IMR-90 (cell line): Measurements from ENCODE around the gene SUN1. TPM values are rescaled to one million over a fixed set of nuclear protein-coding genes. Genes with fewer than 3 reads are reported as not detected.

ENCODE experiments used
- ATAC-seq: fragments of 200-7000 bp; cut with Tn5 transposase; 2 replicates; pipeline ENCODE4 v1.9.1; 2020; ENCODE audit warnings: low read depth, mild to moderate bottlenecking, moderate library complexity
- BruUV-seq: library from RNA; stranded (reverse); fragments of 400-500 nt; replicated peaks from 2 replicates; lab custom pipeline; 2021; lab: Mats Ljungman, UMichigan
- CTCF ChIA-PET: fragments of 300-600 bp; formaldehyde crosslinking; extraction: SDS; loops from one replicate; lab custom pipeline; 2021; ENCODE audit warnings: antibody characterized with exemption; lab: Yijun Ruan, JAX
- POLR2A ChIA-PET: fragments of 300-600 bp; sonication (Branson Sonifier 250); formaldehyde crosslinking; loops from one replicate; lab custom pipeline; 2022; ENCODE audit warnings: antibody characterized with exemption; ENCODE audit not compliant: unreplicated experiment; lab: Charles Lee
- DNase-seq: peaks from one replicate; pipeline ENCODE4 v3.0.0; 2013
- H2AFZ ChIP-seq: replicated peaks from 2 replicates; pipeline ENCODE3; 2013; ENCODE audit warnings: low read length, mild to moderate bottlenecking; ENCODE audit not compliant: poor library complexity
- H2AK5ac ChIP-seq: 2 replicates; pipeline ENCODE4 v1.6.1; 2013; ENCODE audit warnings: low read depth, low read length, inconsistent platforms
- H2AK9ac ChIP-seq: replicated peaks from 2 replicates; pipeline ENCODE3; 2013; ENCODE audit warnings: mild to moderate bottlenecking, low read depth, low read length, moderate library complexity; ENCODE audit not compliant: poor library complexity
- H2BK120ac ChIP-seq: 2 replicates; pipeline ENCODE4 v1.6.1; 2013; ENCODE audit warnings: low read depth, low read length, inconsistent platforms
- H2BK15ac ChIP-seq: 3 replicates; pipeline ENCODE4 v1.6.1; 2013; ENCODE audit warnings: low read depth, low read length, inconsistent platforms
- H2BK20ac ChIP-seq: 2 replicates; pipeline ENCODE4 v1.6.1; 2013; ENCODE audit warnings: low read depth, mild to moderate bottlenecking, inconsistent platforms, low read length, moderate library complexity
- H2BK5ac ChIP-seq: 2 replicates; pipeline ENCODE4 v1.6.1; 2013; ENCODE audit warnings: mild to moderate bottlenecking, low read depth, low read length, inconsistent platforms; ENCODE audit not compliant: poor library complexity, severe bottlenecking
- H3K14ac ChIP-seq: replicated peaks from 2 replicates; pipeline ENCODE4 v1.6.1; 2013; ENCODE audit warnings: low read depth, low read length, inconsistent platforms
- H3K18ac ChIP-seq: 2 replicates; pipeline ENCODE4 v1.6.1; 2013; ENCODE audit warnings: low read depth, low read length, control low read depth
- H3K23ac ChIP-seq: 2 replicates; pipeline ENCODE4 v1.6.1; 2013; ENCODE audit warnings: low read depth, low read length, inconsistent platforms
- H3K27ac ChIP-seq: 2 replicates; pipeline ENCODE4 v1.5.1; 2013; ENCODE audit warnings: mild to moderate bottlenecking, control low read depth, low read length; ENCODE audit not compliant: insufficient read depth
- H3K27me3 ChIP-seq: 2 replicates; pipeline ENCODE4 v1.6.1; 2013; ENCODE audit warnings: low read length; ENCODE audit not compliant: control insufficient read depth, insufficient read depth
- H3K36me3 ChIP-seq: 2 replicates; pipeline ENCODE4 v1.6.1; 2013; ENCODE audit warnings: low read length, mixed read lengths; ENCODE audit not compliant: control insufficient read depth, insufficient read depth
- H3K4ac ChIP-seq: 2 replicates; pipeline ENCODE4 v1.6.1; 2013; ENCODE audit warnings: low read depth, low read length, inconsistent platforms
- H3K4me1 ChIP-seq: 2 replicates; pipeline ENCODE4 v1.6.1; 2013; ENCODE audit warnings: low read length, mixed read lengths; ENCODE audit not compliant: control insufficient read depth, insufficient read depth
- H3K4me2 ChIP-seq: 2 replicates; pipeline ENCODE4 v1.6.1; 2013; ENCODE audit warnings: low read depth, mild to moderate bottlenecking, control low read depth, low read length, moderate library complexity
- H3K4me3 ChIP-seq: 2 replicates; pipeline ENCODE4 v1.5.1; 2013; ENCODE audit warnings: low read depth, mild to moderate bottlenecking, control low read depth, low read length, moderate library complexity; ENCODE audit not compliant: insufficient read depth
- H3K56ac ChIP-seq: 2 replicates; pipeline ENCODE4 v1.6.1; 2013; ENCODE audit warnings: low read length, inconsistent platforms; ENCODE audit not compliant: insufficient read depth; ENCODE audit errors: extremely low read depth
- H3K79me1 ChIP-seq, 2 experiments: 2 replicates each; pipeline ENCODE4 v1.6.1; 2013; ENCODE audit warnings: low read length in 2 of 2, inconsistent platforms in 1 of 2, low read depth in 1 of 2
- H3K9ac ChIP-seq: 2 replicates; pipeline ENCODE4 v1.6.1; 2013; ENCODE audit warnings: low read depth, low read length, control low read depth
- H3K9me1 ChIP-seq: 2 replicates; pipeline ENCODE4 v1.6.1; 2013; ENCODE audit warnings: low read length, inconsistent platforms; ENCODE audit not compliant: insufficient read depth
- H3K9me3 ChIP-seq: 2 replicates; pipeline ENCODE4 v1.6.1; 2013; ENCODE audit warnings: low read length; ENCODE audit not compliant: control insufficient read depth, insufficient read depth
- H4K20me1 ChIP-seq: 2 replicates; pipeline ENCODE4 v1.6.1; 2013; ENCODE audit warnings: low read length, inconsistent platforms; ENCODE audit not compliant: insufficient read depth
- H4K5ac ChIP-seq: 2 replicates; pipeline ENCODE4 v1.6.1; 2013; ENCODE audit warnings: mild to moderate bottlenecking, low read depth, low read length, control low read depth
- H4K8ac ChIP-seq, 2 experiments: 2 replicates each; pipeline ENCODE4 v1.6.1; 2013; ENCODE audit warnings: low read depth in 2 of 2, low read length in 2 of 2, control low read depth in 1 of 2, inconsistent platforms in 1 of 2
- H4K91ac ChIP-seq: 2 replicates; pipeline ENCODE4 v1.6.1; 2013; ENCODE audit warnings: low read depth, low read length, inconsistent platforms; ENCODE audit not compliant: insufficient read depth
- CTCF ChIP-seq: conservative IDR thresholded peaks from 2 replicates; pipeline ENCODE4 v1.5.1; 2012; ENCODE audit warnings: mild to moderate bottlenecking, low read depth, low read length, improper control_type of control experiment
- FOS ChIP-seq: fragments of 150-350 bp; IDR thresholded peaks from 2 replicates; pipeline ENCODE4 v1.6.1; 2016; ENCODE audit warnings: low read depth, low read length
- WGBS, 2 experiments: methylation state at CpG; one replicate each; pipeline versions ENCODE4 v1.1.5 to v1.1.7; 2013; ENCODE audit warnings: missing lambda C conversion rate in 2 of 2; ENCODE audit not compliant: insufficient read length in 1 of 2; ENCODE audit errors: extremely low coverage in 2 of 2; 5-methylcytosine and 5-hydroxymethylcytosine counted together
- dilution Hi-C: fragments of 300-500 bp; cut with HindIII; formaldehyde crosslinking; loops from one replicate; pipeline ENCODE4 v1.14.3; 2018; ENCODE audit warnings: low sequenced_read_pairs; ENCODE audit not compliant: unreplicated experiment
- in situ Hi-C: fragments of 300-500 bp; cut with MboI; formaldehyde crosslinking; loops from 3 replicates; pipeline ENCODE4 v1.14.3; 2019; ENCODE audit warnings: low sequenced_read_pairs, inconsistent platforms, mixed read lengths
- intact Hi-C: fragments of 100-400 bp; cut with micrococcal nuclease; formaldehyde crosslinking; loops from 2 replicates; pipeline ENCODE4 v1.10.0; 2022
- polyA plus RNA-seq, 3 experiments: library from polyadenylated mRNA; depleted of rRNA; stranded (reverse); fragments of >200 nt; gene quantifications; 2 replicates each; pipeline ENCODE4 v1.2.3, GENCODE V29; 2012; ENCODE audit warnings: low replicate concordance in 1 of 3
- total RNA-seq: library from RNA; depleted of rRNA; stranded (reverse); fragments of >200 nt; gene quantifications from 2 replicates; pipeline ENCODE4 v1.2.3, GENCODE V29; 2012

SUN1 gene
- total and polyA plus RNA-seq, 2 of the 4 experiments (the other 2 are of a cell fraction): 113 to 239 TPM

- no peak overlapping the region for H2BK15ac ChIP-seq
- H4K8ac ChIP-seq: peak overlapping the region; percentile 53 to 83; a peak in 2 of 4 replicates
- intact Hi-C loops (loop anchor here (10.0 kb wide), 1 partner anchor 361 kb away; the partner anchor contains the start of gene PDGFA), dilution Hi-C loops (no loop called here), in situ Hi-C loops (loop anchor here (10.0 kb wide), 1 partner anchor 341 kb away; no protein-coding TSS in a partner anchor)
- H3K27me3 ChIP-seq: no peaks in the 10 kb centered on the region
- H2BK120ac ChIP-seq: no peak overlapping the region
- peak overlapping the region; percentile 18; the same call in 1 of the 2 replicates for H3K4me3 ChIP-seq
- CTCF ChIA-PET: no interaction called here
- POLR2A ChIA-PET: no interaction called here
- peaks cover 22% of the 10 kb centered on the region for H4K20me1 ChIP-seq
- H3K18ac ChIP-seq: no peak overlapping the region
- H3K9me1 ChIP-seq: peaks cover 8% of the 10 kb centered on the region
- H3K56ac ChIP-seq: no peak overlapping the region
- no peak overlapping the region for H2BK5ac ChIP-seq
- H2AK9ac ChIP-seq: peak overlapping the region; percentile 53
- peak overlapping the region; percentile 55; the same call in 1 of the 2 replicates for H3K4ac ChIP-seq
- peak overlapping the region; percentile 100 for H2AFZ ChIP-seq
- no peaks in the 10 kb centered on the region for H3K9me3 ChIP-seq
- ATAC-seq (no peak), DNase-seq (no peak)
- H2AK5ac ChIP-seq: peak overlapping the region; percentile 77
- H3K79me1 ChIP-seq: peaks cover 4 to 49% of the 10 kb centered on the region in 2 experiments; a peak in 3 of 4 replicates
- no peak overlapping the region for H3K14ac ChIP-seq
- H3K4me1 ChIP-seq: peaks cover 5% of the 10 kb centered on the region
- H4K91ac ChIP-seq: no peak overlapping the region
- H4K5ac ChIP-seq: no peak overlapping the region; the same call in 1 of the 2 replicates
- no TSS peak for BruUV-seq
- no peak overlapping the region for H3K9ac ChIP-seq
- H3K36me3 ChIP-seq: peaks cover 25% of the 10 kb centered on the region
- H3K4me2 ChIP-seq: peak overlapping the region; percentile 58; the same call in 1 of the 2 replicates
- TF ChIP-seq CTCF (no peak), FOS (no peak)
- no peak overlapping the region for H2BK20ac ChIP-seq
- H3K27ac ChIP-seq: peak overlapping the region; percentile 61
- no peak overlapping the region for H3K23ac ChIP-seq
- 90% methylated on average over 2 of the region's 27 CpGs; no CpG with 5 or more reads in 1 of the 2 experiments for WGBS, 2 experiments
Observed at GRCh38 chr7:875476-876076, 43.3 kb downstream of the SUN1 start.
